Esophagus (tissue), 2 donors: ENCODE data around the gene BORCS8. TPM values are rescaled to one million over a fixed set of nuclear protein-coding genes. Genes with fewer than 3 reads are reported as not detected.
"Not testable (repeated sequence)": the region's sequence is repeated elsewhere in the genome, so short reads cannot be mapped to it uniquely, and the experiment has no call there.

Experiments
- H3K27ac ChIP-seq, 2 donors: one replicate each; pipeline ENCODE4 v1.5.1; 2013; ENCODE audit warnings: low read depth in 2 of 2, mild to moderate bottlenecking in 2 of 2, inconsistent platforms in 1 of 2, low read length in 1 of 2, moderate library complexity in 1 of 2
- H3K27me3 ChIP-seq, 2 donors: one replicate each; pipeline ENCODE4 v1.6.1; 2013; ENCODE audit warnings: low read length in 2 of 2, control low read depth in 1 of 2, mild to moderate bottlenecking in 1 of 2; ENCODE audit not compliant: insufficient read depth in 2 of 2, control insufficient read depth in 1 of 2
- H3K36me3 ChIP-seq, 2 donors: one replicate each; pipeline ENCODE4 v1.6.1; 2013; ENCODE audit warnings: low read length in 1 of 2; ENCODE audit not compliant: control insufficient read depth in 2 of 2, insufficient read depth in 2 of 2
- H3K4me1 ChIP-seq, 2 donors: one replicate each; pipeline ENCODE4 v1.6.1; 2013; ENCODE audit warnings: low read length in 1 of 2; ENCODE audit not compliant: control insufficient read depth in 2 of 2, insufficient read depth in 2 of 2
- H3K4me3 ChIP-seq, 2 donors: one replicate each; pipeline ENCODE4 v1.5.1; 2013; ENCODE audit warnings: low read length in 2 of 2, mild to moderate bottlenecking in 2 of 2, low read depth in 1 of 2, moderate library complexity in 1 of 2
- H3K9me3 ChIP-seq, 2 donors: one replicate each; pipeline ENCODE4 v1.6.1; 2013; ENCODE audit warnings: mild to moderate bottlenecking in 2 of 2, low read depth in 1 of 2, low read length in 1 of 2, moderate library complexity in 1 of 2; ENCODE audit not compliant: control insufficient read depth in 2 of 2, insufficient read depth in 1 of 2
- WGBS, 2 donors: extraction: QIAGEN DNeasy Blood & Tissue Kit; methylation state at CpG; one replicate each; pipeline ENCODE4 v1.1.7; 2013; 5-methylcytosine and 5-hydroxymethylcytosine counted together
- polyA plus RNA-seq, 2 donors: library from polyadenylated mRNA; stranded (reverse); fragments of 200-250 nt; gene quantifications; one replicate each; pipeline ENCODE4 v1.2.3, GENCODE V29; 2013
- donor health status: healthy with polysubstance abuse.
- donor health status: Bipolar disorder and iron deficiency.

The BORCS8 gene
- polyA plus RNA-seq, 2 donors: 18.3 to 22.8 TPM

DNA sequence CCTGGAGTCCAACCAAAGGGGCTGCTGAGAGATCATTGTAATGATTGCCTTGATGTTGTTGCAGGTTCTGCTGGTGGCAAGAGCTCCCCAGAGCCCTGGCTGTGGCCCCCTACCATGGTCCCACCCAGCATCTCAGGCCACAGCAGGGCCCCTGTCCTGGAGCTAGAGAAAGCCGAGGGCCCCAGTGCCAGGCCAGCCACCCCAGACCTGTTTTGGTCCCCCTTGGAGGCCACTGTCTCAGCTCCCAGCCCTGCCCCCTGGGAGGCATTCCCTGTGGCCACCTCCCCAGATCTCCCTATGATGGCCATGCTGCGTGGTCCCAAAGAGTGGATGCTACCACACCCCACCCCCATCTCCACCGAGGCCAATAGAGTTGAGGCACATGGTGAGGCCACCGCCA lies 35.3 kb upstream of the BORCS8 start:
- WGBS, 2 donors: 78 to 86% methylated on average over 4 of the region's 4 CpGs
- H3K27me3 ChIP-seq: no peaks in the 10 kb centered on the region

DNA sequence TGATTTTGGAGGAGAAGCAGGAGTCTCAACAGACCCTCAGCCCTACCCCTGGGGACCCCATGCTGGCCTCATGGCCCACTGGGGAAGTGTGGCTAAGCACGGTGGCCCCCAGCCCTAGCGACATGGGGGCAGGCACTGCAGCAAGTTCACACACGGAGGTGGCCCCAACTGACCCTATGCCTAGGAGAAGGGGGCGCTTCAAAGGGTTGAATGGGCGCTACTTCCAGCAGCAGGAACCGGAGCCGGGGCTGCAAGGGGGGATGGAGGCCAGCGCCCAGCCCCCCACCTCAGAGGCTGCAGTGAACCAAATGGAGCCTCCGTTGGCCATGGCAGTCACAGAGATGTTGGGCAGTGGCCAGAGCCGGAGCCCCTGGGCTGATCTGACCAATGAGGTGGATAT lies 34.7 kb upstream of the BORCS8 start:
- Histone ChIP-seq H3K36me3 (no peaks in the 10 kb centered on the region), H3K9me3 (no peaks in the 10 kb centered on the region), H3K4me3 (no peak overlapping the region), H3K4me1 (peaks cover 0 to 5% of the 10 kb centered on the region in 2 donors), H3K27ac (no peak overlapping the region), H3K27me3 (no peaks in the 10 kb centered on the region)
- 59 to 65% methylated on average over 10 of the region's 10 CpGs for WGBS, 2 donors

More for the DNA sequence above, 35.3 kb upstream of the BORCS8 start:
- Histone ChIP-seq H3K9me3 (no peaks in the 10 kb centered on the region), H3K27ac (no peak overlapping the region), H3K36me3 (no peaks in the 10 kb centered on the region), H3K4me3 (no peak overlapping the region), H3K4me1 (peaks cover 0 to 5% of the 10 kb centered on the region in 2 donors)

DNA sequence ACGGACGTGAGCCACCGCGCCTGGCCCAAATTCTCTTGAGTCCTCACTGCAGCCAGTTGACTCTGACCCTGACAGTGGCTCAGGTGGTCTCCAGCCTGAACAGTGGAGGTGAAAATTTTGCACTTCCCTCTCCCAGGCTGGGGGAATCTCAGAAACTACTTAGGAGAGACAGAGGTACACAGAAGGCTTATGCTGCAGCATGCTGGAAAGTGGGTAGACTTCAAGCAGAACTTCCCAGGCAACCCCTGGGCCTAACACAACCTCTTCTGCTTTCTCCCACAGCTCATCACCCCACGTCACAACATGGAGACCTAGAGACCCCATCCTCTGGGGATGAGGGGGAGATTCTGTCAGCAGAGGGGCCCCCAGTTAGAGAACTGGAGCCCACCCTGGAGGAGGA lies 34.3 kb upstream of the BORCS8 start:
- Histone ChIP-seq H3K4me3 (no peak overlapping the region), H3K27ac (no peak overlapping the region), H3K9me3 (no peaks in the 10 kb centered on the region), H3K36me3 (no peaks in the 10 kb centered on the region), H3K4me1 (peaks cover 0 to 5% of the 10 kb centered on the region in 2 donors), H3K27me3 (no peaks in the 10 kb centered on the region)
- 84 to 85% methylated on average over 5 of the region's 5 CpGs for WGBS, 2 donors

GRCh38 chr19:19224852-19225494 lies 33.0 kb upstream of the BORCS8 start:
- H3K27me3 ChIP-seq: no peaks in the 10 kb centered on the region
- peaks cover 0 to 5% of the 10 kb centered on the region in 2 donors for H3K4me1 ChIP-seq
- H3K27ac ChIP-seq: no peak overlapping the region
- peak overlapping the region; percentile 40 to 41 for H3K4me3 ChIP-seq
- WGBS, 2 donors: 1 to 2% methylated on average over 47 to 59 of the region's 59 CpGs
- H3K36me3 ChIP-seq: no peaks in the 10 kb centered on the region
- no peaks in the 10 kb centered on the region for H3K9me3 ChIP-seq

GRCh38 chr19:19224150-19224851 lies 32.3 kb upstream of the BORCS8 start:
- WGBS, 2 donors: 66 to 70% methylated on average over 17 of the region's 17 CpGs
- Histone ChIP-seq H3K36me3 (no peaks in the 10 kb centered on the region), H3K4me1 (peaks cover 0 to 5% of the 10 kb centered on the region in 2 donors), H3K4me3 (no peak overlapping the region), H3K9me3 (no peaks in the 10 kb centered on the region), H3K27me3 (no peaks in the 10 kb centered on the region), H3K27ac (no peak overlapping the region)

DNA sequence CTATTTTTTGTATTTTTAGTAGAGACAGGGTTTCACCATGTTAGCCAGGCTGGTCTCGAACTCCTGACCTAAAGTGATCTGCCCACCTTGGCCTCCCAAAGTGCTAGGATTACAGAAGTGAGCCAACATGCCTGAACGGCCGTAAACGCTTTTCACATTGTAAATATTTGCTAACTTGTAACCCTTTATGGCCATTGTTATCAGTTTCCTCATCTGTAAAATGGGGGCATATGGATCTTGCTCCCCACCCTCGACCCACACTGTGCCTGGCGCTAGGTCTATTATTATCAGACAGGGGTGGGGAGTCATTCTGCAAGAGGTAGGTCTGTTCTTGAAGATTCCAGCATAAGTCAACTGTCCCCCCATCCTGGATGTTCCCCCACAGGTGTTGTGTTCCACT lies 31.7 kb upstream of the BORCS8 start:
- Histone ChIP-seq H3K36me3 (no peaks in the 10 kb centered on the region), H3K4me3 (no peak overlapping the region), H3K9me3 (no peaks in the 10 kb centered on the region), H3K4me1 (peaks cover 0 to 5% of the 10 kb centered on the region in 2 donors), H3K27me3 (no peaks in the 10 kb centered on the region), H3K27ac (no peak overlapping the region)
- 58 to 67% methylated on average over 6 of the region's 6 CpGs for WGBS, 2 donors

- WGBS, 2 donors: 89 to 90% methylated on average over 5 of the region's 5 CpGs
- Histone ChIP-seq H3K9me3 (no peaks in the 10 kb centered on the region), H3K27me3 (no peaks in the 10 kb centered on the region), H3K27ac (no peak overlapping the region), H3K4me1 (peaks cover 0 to 5% of the 10 kb centered on the region in 2 donors), H3K36me3 (no peaks in the 10 kb centered on the region), H3K4me3 (no peak overlapping the region)
These were observed 31.1 kb upstream of the BORCS8 start for GRCh38 chr19:19223060-19223459.

DNA sequence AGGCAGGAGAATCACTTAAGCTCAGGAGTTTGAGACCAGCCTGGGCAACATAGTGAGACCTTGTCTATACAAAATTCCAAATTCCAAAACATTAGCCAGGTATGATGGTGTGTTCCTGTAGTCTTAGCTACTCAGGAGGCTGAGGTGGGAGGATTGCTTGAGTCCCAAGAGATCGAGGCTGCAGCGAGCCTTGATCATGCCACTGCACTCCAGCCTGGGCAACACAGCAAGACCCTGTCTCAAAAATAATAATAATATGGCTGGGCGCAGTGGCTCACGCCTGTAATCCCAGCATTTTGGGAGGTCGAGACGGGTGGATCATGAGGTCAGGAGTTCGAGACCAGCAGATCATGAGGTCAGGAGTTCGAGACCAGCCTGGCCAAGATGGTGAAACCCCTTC lies 29.0 kb upstream of the BORCS8 start:
- 79 to 82% methylated on average over 8 of the region's 8 CpGs for WGBS, 2 donors
- H3K27ac ChIP-seq, H3K4me3 ChIP-seq, H3K27me3 ChIP-seq, H3K4me1 ChIP-seq, H3K9me3 ChIP-seq, H3K36me3 ChIP-seq: not testable (repeated sequence)

GRCh38 chr19:19218911-19219310 lies 27.0 kb upstream of the BORCS8 start:
- 83 to 87% methylated on average over 21 of the region's 21 CpGs for whole genome bisulfite sequencing, 2 donors

DNA sequence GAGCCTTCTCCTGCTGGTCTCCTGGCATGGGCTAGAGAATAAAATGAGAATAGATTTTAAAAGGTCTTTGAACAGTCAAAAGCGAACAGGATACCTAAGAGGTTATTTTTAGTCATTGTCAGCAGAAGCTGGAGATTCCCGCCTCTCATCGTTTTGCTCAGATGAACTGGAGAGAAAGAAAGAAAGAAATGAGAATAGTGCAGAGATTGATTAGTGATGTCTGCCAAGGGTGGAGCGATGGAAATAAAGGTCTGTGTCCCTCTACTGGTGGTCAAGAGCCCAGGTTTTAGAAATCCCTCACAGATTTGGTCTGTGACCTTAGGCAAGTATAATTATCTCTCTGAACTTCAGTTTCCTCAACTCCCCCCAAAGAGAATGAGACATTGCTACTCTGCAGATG lies 25.1 kb upstream of the BORCS8 start:
- no peaks in the 10 kb centered on the region for H3K9me3 ChIP-seq
- H3K4me3 ChIP-seq: no peak overlapping the region
- H3K27me3 ChIP-seq: peaks cover 0 to 15% of the 10 kb centered on the region in 2 donors
- no peaks in the 10 kb centered on the region for H3K36me3 ChIP-seq
- H3K27ac ChIP-seq: no peak overlapping the region
- no peaks in the 10 kb centered on the region for H3K4me1 ChIP-seq
- 51 to 63% methylated on average over 4 of the region's 4 CpGs for WGBS, 2 donors

More at GRCh38 chr19:19218911-19219310, 27.0 kb upstream of the BORCS8 start:
- no peak overlapping the region for H3K4me3 ChIP-seq
- H3K4me1 ChIP-seq: no peaks in the 10 kb centered on the region
- H3K27me3 ChIP-seq: peaks cover 0 to 4% of the 10 kb centered on the region in 2 donors
- H3K36me3 ChIP-seq: no peaks in the 10 kb centered on the region
- no peak overlapping the region for H3K27ac ChIP-seq
- no peaks in the 10 kb centered on the region for H3K9me3 ChIP-seq
